GM21825 (cell line): ENCODE measurements around the gene IL12RB1.
"Not testable (repeated sequence)": the region's sequence is repeated elsewhere in the genome, so short reads cannot be mapped to it uniquely, and the experiment has no call there.

Experiments
- ATAC-seq: cut with Tn5 transposase; IDR thresholded peaks from one replicate; pipeline ENCODE4 v1.9.1; 2021; ENCODE audit warnings: mild to moderate bottlenecking, moderate library complexity; ENCODE audit not compliant: unreplicated experiment

IL12RB1 gene

DNA sequence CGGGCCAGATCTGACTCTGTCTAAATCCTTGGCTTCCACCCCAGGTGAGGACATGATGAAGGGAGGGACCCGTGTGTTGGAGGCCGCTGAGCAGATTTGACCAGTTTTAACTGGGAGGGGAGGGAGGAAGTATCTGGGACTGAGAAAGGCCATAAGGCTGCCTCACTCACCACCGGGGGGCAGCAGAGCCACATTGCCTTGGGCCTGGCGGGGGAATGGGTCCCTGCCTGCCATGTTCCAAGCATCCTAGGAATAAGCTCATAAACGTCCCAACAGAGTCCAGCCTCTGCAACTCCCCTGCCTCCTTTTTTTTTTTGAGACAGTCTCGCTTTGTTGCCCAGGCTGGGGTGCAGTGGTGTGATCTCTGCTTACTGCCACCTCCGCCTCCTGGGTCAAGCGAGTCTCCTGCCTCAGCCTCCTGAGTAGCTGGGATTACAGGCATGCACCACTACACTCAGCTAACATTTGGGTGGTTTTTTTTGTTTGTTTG, 26.3 kb upstream of the IL12RB1 start:
- ATAC-seq, result no peak

DNA sequence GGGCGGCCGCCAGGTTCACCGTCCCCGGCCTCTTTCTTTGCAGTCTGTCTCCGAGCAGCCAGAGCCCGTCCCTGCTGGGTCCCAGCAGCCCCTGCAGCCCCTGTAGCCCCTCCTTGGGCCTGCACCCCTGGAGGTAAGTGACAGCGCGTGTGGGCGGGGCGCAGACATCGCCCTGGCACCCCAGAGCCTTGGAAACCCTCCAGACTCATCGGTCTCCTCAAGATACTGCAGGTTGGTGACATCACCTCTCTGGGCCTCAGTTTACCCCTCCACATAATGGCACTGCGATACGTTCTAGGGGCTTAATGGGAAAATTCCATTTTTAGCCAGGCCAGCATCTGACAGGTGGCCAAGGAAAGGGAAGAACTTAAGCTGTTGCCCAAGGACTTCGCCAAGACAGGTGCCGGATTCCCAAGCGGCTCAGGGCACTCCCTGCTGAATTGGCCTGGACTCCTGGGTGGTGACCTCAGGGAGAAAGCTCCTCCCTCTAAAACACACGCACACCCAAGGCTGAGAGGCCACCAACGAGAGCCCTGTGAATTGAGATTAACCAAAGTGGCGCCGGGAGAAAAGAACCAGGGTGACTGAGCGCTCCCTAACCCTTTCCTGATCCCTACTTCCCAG, 24.0 kb upstream of the IL12RB1 start:
- ATAC-seq, result no peak

DNA sequence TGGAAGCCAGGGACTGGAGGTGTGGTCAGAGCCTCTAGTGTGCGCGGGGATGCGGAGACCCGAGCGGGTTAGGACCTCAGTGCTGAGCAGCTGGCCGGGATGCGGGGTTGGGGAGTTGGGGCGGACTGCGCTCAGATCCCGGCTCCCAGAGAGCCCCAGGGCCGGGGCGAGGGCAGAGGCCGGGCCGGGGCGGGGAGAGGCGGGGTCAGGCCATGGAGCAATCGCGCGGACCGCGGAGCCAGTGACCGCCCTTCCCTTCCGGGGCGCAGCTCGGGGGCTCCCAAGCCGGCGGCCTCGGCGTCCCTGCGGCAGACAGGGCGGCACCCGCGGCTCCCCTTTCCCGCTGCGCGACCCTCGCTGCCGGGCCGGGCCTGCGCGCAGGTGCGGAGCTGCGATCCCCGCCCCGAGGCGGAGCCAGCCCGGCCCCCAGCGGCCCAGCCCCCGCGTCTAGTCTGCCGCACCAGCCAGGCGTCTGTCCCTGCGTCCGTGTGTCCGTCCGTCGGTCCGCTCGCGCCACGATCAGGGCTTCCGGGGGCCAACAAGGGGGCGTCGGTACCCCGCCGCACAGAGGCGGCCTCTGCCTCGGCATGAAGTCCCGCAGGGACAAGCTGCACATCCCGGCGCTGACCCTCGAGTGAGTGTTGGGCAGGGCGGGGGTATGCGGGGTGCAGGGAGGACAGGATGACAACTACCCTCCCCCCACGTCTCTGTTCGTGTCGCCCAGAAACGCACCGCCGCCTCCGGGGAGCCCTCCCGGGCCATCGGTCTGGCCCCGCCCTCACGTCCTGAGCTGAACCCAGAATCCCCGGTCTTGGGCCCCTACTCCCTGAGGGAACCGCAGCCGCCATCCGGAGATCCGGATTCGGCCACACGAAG, 23.2 kb upstream of the IL12RB1 start:
- no peak for ATAC-seq

DNA sequence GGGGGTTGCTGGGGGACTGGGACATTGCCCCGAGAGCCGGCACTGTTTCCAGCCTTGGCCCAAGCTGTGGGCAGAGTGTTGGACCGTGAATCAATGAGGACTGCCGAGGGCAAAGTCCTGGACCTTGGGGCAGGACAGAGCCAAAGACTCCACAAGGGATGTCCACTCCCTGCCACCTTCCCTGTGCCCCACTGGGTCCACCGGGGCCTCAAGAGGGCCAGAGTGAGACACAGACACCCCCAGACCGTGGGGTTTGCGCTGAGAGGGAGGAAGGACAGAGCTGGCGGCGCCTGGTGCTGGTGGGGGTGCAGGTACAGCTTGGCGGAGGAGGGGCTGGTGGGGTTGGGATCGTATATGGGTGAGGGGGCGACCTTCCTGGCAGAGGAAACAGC, 22.6 kb upstream of the IL12RB1 start:
- ATAC-seq, result no peak

DNA sequence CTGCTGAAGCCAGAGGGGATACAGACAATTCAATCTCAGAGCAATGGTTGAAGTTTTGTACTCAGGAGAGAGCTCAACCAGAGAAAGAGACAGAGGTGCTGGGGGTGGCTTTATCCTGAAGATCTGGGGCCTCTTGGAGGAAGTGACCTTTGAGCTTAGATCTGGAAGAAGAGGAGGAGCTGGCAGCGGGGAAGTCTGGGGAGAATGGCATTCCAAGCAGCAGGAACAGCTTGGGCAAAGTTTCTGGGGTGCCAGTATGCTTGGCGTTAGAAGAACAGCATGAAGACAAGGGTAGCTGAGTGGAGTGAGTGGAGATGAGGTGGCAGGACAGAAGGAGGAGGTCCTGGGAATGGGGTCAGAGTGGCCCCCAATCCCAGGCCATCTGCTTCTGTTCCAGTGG, 22.2 kb upstream of the IL12RB1 start:
- ATAC-seq, result no peak

DNA sequence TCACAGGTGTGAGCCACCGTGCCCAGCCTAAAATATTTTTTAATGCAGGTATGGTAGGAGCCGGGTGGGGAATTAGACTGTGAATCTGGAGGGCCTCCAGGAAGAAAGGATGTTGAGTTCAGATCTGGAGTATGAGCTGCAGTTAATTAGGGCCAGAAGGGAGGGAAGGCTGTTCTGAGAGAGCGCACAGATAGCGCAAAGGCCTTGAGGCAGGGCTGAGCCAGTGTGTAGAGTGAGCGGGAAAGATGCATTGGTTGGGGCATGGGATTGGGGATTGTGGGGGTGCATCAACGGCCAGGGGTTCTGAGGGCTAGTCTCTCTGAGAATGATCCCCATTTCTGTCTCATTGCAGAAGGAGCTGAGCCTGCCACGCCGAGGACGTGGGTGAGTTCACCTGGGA, 20.5 kb upstream of the IL12RB1 start:
- ATAC-seq, result no peak

DNA sequence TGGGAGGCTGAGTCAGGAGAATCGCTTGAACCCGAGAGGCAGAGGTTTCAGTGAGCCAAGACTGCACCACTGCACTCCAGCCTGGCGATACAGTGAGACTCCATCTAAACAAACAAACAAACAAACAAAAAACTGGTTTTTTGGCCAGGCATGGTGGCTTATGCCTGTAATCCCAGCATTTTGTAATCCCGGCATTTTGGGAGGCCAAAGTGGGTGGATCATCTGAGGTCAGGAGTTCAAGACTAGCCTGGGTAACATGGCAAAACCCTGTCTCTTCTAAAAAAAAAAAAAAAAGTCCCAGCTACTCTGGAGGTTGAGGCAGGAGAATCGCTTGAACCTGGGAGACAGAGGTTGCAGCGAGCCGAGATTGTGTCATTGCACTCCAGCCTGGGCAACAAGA, 18.5 kb upstream of the IL12RB1 start:
- not testable (repeated sequence) for ATAC-seq

DNA sequence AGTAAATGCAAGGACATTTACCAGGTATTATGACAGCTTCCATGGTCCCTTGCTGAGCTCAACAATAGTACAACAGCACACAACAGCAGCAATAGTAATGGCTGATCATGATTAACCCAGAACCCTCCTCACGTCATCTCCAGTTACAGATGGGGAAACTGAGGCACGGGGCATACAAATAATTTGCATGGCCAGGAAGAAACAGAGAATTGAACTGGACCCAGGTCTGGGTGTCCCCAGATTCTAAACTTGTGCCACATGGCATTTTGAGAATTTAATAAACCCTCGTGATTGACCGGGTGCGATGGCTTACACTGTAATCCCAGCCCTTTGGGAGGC, 18.0 kb upstream of the IL12RB1 start:
- ATAC-seq, result no peak

DNA sequence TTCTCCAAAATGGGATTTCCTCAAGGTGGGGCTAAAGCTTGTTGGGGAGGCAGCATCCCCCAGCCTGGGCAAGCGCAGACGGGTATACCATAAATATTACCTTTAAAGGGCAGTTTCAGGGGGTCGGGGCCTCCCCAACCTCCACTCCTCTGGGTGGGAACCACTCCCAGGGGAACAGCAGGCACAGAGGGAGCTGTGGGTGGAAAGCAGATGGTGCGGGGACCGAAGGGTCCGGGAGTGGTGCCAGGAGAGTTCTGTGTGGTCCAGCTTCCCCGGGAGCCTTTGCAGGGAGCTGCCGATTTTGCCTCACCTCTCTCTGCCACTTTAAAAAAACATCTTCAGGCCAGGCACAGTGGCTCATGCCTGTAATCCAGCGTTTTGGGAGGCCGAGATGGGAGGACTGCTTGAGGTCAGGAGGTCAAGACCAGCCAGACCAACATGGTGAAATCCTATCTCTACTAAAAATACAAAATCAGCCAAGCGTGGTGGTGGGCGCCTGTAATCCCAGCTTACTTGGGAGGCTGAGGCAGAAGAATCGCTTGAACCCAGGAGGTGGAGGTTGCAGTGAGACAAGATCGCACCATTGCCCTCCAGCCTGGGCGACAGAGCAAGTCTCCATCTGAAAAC, 16.3 kb upstream of the IL12RB1 start:
- no peak for ATAC-seq

DNA sequence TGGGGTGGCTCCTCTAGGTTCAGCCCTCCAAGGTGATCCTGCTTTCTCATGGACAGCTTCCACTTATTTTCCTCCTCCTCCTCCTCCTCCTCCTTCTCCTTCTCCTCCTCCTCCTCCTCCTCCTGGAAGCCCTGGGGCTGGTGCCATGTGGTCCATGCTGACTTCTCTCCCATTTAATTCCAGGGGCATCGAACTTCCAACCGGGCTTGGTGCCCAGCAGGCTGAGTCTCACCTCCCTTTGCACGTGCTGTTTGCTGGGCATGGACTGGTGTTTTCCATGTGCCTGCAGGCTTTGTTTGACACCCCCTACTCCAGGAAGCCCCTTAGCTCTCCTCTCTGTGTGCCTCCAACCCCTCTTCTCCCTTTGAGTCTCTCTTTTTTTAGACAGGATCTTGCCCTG, 14.5 kb upstream of the IL12RB1 start:
- ATAC-seq, result no peak

DNA sequence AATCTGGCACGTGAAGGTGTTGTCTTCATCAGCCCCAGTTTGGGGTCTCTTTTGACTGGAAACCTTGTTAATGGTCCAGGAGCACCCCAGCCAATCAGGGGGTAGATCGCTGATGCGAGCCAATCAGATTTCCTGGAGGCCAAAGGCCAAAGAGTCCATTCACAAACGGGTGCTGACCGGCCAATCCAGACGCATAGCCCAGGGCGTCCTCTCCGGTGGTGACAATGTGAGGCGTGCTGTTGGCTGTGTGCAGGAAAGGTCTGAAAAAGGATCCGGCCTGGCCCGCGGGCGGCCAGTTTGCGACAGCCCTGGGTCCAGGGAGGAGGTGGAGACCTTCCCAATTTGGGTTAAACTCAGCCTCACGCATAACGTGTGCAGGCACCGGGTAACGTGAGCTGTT, 14.0 kb upstream of the IL12RB1 start:
- no peak for ATAC-seq

DNA sequence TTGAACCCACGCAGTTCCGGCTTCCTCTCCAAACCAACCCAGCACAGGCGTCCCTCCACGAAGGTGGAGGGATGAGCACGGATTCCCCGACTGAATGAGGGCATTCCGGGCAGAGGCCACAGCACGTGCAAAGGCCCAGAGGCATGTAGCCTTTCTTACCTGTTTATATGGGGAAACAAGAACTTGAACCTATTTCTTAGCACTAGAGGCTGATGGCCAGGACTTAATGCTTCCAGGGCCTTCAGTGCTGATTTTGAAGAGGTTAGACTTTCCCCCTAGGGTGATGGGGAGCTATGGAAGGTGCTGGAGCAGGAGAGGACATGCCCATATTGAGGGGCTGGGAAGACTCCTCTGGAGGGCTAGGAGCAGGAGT, 12.9 kb upstream of the IL12RB1 start:
- ATAC-seq, result no peak

DNA sequence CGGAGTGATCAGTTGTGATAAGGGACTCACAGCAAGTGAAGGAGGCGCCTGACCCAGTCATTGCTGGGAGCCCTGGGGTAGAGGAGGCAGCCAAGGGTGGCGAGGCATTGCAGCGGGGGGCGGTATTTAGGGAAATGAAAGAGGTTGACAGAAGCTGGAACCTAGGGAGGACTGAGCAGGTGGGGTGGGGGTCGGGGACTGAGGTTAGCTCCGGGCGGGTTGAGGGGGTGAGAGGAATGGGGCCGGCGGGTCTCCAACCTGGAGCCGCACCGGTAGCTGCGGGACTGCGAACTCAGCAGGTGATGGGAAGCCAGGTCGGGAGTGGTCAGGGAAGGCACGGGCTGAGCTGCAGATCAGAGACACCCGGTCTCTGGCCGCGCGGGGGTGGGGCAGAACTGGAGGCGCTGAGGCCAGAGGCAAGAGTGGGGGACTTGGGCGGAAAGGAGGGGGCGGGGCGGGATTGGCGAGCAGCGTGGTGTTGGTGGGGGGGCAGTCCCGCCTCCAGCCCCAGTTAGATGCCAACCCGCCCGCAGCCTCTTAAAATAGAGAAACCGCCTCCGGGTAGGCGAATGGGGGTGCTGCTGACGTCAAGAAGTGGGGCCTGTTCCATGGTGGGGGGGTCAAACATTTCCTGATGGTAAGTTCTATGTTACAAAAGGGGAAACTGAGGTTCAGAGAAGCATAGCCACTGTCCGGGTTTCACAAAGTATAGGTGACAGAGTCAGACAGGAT, 12.3 kb upstream of the IL12RB1 start:
- ATAC-seq, result peak; percentile 51

DNA sequence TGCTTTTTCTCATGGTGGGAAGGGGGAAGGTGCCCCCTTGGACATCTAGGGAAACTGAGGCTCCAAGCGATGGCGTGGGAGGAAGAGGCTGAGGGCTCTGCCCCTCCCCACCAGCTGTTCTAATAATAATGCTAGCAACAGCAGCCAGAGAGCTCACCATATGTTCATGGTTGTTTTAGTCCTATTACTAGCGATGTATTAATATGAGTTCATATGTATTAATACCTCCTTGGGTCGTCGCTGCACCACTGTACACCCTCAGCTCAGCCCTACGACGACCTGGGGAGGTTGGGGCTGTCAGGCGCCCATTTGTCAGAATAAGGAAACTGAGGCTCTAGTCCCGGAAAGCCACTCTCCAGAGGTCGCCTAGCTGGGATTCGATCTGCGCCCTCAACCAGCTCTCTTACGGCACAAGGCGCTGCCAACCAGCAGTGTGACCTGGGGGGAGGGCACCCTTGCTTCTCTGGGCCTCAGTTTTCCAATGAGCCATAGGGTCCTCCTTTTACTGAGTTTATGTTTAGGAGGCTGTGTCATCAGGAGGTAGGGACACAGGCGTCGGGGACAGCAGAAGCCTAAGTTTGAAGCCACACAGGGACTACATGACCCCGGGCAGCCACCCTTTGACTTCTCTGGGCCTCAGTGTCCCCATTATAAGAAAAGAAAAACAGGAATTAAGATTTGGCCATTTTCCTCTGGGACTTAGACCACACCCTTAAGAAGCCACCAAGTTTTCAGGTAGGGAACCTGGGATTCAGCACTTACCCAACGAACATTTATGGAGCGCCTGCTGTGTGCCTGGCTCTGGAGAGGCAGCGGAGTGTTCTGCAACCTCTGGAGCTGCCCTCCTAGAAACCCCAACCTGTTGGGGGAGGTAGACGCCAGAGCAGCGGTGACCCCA, 11.5 kb upstream of the IL12RB1 start:
- ATAC-seq, result no peak

DNA sequence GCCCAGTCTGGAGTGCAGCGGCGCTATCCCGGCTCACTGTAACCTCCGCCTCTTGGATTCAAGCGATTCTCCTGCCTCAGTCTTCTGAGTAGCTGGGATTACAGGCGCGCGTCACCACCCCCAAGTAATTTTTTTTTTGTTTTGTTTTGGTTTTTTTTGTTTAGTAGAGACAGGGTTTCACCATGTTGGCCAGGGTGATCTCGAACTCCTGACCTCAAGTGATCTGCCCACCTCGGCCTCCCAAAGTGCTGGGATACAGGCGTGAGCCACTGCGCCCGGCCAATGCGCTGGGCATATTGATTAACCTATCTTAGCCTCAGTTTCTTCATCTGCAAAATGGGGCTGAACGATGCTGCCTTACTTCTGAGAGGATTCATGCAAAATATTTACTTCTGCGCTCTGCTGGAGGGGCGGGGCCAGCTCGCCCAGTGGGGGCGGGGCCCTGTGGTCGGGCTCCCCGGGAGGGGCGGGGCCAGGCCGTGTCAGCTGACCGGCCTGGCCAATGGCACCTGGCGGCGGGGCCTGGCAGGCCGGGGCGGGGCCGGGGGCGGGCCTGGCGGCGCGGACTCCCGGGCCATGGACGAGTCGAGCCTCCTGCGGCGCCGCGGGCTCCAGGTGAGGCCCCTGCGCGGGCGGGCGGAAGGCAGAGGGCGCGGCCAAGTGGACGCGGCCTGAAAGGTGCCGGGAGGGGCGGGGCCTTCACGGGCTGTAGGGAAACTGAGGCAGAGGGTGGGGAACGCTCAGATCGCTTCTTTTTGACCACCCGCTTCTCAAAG, 10.7 kb upstream of the IL12RB1 start, which contains the start of gene MAST3:
Gene MAST3 (plus strand): TSS at position 562 of the 776 bp plus-strand sequence. CDS start 15 bp downstream, at position 577.
- peak; percentile 55 for ATAC-seq

DNA sequence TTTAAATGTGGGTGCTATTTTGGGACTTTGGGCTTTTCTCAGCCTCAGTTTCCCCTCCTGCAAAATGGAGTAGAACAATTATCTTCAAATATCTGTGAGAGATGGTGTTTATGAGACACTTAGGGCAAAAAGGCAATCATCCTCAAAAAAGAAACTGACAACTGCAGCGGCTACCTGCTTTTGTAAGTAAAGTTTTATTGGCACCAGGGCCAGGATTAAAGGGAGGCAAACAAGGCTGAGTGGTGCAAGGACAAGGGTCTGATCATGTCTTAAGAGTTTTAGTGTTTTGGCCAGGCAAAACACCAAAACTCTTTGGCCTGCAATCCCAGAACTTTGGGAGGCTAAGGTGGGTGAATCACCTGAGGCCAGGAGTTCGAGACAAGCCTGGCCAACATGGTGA, 9.5 kb upstream of the IL12RB1 start:
- no peak for ATAC-seq

DNA sequence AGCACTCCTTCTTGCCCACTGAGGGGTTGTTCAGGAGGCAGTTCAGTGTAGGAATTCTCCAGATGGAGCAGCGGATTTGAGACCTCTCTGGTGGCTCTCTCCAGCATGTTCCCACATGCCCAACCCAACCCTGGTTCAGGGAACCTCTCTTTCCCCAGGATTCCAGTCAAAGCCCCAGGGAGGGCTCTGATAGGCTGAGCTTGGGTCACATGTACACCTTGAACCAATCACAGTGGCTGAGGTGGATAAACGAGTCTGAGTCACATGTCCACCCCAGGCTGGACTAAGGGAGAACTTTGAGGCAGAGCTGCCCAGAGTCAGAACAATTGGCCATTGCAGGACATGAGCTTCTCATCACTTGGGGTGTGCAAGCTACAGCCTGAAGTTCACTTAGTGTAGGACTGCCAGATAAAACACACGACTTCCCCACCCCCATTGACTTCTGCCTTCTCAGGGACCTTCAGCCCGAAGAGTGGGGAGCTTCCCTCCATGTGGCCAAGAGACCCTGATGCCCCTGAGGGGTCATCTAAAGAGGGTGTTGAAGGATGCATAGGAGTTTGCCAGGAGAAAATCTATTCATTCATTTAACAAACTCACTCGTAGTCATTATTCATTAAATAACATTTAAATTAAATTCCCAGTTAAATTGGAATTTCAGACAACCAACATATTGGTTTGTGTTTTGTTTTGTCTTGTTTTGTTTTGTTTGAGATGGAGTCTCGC, 6.9 kb upstream of the IL12RB1 start:
- ATAC-seq, result no peak

DNA sequence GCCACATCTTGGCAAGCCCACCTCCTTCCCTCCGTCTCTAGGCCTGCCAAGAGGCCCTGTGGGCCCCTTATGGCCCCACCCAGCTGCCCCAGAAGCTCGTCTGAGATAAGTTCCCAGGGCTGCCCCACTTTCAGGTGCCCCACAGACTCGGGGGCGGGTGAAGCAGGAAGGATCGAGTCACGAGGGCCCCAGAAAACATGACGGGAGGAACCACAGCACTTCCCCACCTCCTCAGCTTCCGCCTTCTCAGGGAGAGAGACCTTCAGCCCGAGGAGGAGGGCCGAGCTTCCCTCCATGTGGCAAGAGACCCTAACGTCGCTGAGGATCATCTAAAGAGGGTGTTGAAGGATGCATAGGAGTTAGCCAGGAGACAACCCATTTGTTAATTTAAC, 4.5 kb upstream of the IL12RB1 start:
- ATAC-seq, result no peak
